ENCODE results near the gene CRYZL1.
A peak's percentile ranks its signal among the peaks of the same experiment; 100 is the strongest.

CRYZL1 gene

DNA sequence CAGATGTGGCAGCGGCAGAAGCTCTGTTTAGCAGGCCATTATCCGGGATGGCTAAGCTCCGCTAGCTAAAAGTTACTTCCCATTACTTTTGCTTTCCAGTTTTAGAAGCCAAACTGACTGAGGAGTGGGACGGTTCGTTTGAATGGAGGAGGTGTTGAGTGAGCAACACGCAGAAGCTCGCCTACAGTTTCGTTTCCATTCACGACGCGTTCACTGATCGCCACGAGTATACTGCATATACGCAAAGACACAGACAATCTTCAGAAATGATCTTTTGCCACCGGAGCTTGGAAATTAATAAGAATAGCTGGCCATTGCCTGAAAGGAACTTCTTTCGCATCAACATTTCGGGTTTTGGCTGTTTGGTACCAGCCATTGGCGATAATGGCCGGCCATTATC is 84.1 kb downstream of the CRYZL1 start:
- no peak for DNase-seq

DNA sequence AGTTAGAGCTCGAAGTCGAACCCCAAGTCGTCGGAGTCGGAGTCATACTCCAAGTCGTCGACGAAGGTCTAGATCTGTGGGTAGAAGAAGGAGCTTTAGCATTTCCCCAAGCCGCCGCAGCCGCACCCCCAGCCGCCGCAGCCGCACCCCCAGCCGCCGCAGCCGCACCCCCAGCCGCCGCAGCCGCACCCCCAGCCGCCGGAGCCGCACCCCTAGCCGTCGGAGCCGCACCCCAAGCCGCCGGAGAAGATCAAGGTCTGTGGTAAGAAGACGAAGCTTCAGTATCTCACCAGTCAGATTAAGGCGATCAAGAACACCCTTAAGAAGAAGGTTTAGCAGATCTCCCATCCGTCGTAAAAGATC is 86.6 kb downstream of the CRYZL1 start:
- DNase-seq = no peak

DNA sequence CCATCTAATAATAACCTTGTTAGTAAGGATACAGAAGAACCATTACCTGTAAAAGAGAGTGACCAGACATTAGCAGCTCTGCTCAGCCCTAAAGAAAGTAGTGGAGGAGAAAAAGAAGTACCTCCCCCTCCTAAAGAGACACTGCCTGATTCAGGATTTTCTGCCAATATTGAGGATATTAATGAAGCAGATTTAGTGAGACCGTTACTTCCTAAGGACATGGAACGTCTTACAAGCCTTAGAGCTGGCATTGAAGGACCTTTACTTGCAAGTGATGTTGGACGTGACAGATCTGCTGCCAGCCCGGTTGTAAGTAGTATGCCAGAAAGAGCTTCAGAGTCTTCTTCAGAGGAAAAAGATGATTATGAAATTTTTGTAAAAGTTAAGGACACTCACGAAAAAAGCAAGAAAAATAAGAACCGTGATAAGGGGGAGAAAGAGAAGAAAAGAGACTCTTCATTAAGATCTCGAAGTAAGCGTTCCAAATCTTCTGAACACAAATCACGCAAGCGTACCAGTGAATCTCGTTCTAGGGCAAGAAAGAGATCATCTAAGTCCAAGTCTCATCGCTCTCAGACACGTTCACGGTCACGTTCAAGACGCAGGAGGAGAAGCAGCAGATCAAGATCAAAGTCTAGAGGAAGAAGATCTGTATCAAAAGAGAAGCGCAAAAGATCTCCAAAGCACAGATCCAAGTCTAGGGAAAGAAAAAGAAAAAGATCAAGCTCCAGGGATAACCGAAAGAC is 87.1 kb downstream of the CRYZL1 start:
- no peak for DNase-seq

DNA sequence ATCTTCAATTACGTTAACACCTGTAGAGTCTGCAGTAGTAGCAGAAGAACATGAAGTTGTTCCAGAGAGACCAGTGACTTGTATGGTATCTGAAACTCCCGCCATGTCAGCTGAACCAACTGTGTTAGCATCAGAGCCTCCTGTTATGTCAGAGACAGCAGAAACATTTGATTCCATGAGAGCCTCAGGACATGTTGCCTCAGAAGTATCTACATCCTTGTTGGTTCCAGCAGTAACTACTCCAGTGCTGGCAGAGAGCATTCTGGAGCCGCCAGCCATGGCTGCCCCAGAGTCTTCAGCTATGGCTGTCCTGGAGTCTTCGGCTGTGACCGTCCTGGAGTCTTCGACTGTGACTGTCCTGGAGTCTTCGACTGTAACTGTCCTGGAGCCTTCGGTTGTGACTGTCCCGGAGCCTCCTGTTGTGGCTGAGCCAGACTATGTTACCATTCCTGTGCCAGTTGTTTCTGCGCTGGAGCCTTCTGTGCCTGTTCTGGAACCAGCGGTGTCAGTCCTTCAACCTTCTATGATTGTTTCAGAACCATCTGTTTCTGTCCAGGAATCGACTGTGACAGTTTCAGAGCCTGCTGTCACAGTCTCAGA is 88.4 kb downstream of the CRYZL1 start:
- DNase-seq = no peak

DNA sequence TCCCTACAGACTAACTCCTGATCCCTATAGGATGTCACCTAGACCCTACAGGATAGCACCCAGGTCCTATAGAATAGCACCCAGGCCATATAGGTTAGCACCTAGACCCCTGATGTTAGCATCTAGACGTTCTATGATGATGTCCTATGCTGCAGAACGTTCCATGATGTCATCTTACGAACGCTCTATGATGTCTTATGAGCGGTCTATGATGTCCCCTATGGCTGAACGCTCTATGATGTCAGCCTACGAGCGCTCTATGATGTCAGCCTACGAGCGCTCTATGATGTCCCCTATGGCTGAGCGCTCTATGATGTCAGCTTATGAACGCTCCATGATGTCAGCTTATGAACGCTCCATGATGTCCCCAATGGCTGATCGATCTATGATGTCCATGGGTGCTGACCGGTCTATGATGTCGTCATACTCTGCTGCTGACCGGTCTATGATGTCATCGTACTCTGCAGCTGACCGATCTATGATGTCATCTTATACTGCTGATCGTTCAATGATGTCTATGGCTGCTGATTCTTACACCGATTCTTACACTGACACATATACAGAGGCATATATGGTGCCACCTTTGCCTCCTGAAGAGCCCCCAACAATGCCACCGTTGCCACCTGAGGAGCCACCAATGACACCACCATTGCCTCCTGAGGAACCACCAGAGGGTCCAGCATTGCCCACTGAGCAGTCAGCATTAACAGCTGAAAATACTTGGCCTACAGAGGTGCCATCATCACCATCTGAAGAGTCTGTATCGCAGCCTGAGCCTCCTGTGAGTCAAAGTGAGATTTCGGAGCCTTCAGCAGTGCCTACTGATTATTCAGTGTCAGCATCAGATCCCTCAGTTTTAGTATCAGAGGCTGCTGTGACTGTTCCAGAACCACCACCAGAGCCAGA is 89.2 kb downstream of the CRYZL1 start:
- no peak for DNase-seq

DNA sequence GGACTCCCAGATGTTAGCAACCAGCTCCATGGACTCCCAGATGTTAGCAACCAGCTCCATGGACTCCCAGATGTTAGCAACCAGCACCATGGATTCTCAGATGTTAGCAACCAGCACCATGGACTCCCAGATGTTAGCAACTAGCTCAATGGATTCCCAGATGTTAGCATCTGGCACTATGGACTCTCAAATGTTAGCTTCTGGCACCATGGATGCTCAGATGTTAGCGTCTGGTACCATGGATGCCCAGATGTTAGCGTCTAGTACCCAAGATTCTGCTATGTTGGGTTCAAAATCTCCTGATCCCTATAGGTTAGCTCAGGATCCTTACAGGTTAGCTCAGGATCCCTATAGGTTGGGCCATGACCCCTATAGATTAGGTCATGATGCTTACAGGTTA is 89.9 kb downstream of the CRYZL1 start:
- no peak for DNase-seq

DNA sequence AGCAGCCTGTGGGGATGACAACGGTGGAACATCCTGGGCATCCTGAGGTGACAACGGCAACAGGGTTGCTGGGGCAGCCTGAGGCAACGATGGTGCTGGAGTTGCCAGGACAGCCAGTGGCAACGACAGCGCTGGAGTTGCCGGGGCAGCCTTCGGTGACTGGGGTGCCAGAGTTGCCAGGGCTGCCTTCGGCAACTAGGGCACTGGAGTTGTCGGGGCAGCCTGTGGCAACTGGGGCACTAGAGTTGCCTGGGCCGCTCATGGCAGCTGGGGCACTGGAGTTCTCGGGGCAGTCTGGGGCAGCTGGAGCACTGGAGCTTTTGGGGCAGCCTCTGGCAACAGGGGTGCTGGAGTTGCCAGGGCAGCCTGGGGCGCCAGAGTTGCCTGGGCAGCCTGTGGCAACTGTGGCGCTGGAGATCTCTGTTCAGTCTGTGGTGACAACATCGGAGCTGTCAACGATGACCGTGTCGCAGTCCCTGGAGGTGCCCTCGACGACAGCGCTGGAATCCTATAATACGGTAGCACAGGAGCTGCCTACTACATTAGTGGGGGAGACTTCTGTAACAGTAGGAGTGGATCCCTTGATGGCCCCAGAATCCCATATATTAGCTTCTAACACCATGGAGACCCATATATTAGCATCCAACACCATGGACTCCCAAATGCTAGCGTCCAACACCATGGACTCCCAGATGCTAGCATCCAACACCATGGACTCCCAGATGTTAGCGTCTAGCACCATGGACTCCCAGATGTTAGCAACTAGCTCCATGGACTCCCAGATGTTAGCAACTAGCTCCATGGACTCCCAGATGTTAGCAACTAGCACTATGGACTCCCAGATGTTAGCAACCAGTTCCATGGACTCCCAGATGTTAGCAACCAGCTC is 90.5 kb downstream of the CRYZL1 start:
- no peak for DNase-seq

DNA sequence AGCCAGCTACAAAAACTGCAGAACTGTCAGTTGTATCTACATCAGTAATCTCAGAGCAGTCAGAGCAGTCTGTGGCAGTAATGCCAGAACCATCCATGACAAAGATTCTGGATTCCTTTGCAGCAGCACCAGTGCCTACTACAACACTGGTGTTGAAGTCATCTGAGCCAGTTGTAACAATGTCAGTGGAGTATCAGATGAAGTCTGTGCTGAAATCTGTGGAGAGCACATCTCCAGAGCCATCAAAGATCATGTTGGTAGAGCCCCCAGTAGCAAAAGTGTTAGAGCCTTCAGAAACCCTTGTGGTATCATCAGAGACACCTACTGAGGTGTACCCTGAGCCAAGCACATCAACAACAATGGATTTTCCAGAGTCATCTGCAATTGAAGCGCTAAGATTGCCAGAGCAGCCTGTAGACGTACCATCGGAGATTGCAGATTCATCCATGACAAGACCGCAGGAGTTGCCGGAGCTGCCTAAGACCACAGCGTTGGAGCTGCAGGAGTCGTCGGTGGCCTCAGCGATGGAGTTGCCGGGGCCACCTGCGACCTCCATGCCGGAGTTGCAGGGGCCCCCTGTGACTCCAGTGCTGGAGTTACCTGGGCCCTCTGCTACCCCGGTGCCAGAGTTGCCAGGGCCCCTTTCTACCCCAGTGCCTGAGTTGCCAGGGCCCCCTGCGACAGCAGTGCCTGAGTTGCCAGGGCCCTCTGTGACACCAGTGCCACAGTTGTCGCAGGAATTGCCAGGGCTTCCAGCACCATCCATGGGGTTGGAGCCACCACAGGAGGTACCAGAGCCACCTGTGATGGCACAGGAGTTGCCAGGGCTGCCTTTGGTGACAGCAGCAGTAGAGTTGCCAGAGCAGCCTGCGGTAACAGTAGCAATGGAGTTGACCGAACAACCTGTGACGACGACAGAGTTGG is 91.4 kb downstream of the CRYZL1 start:
- DNase-seq = no peak

DNA sequence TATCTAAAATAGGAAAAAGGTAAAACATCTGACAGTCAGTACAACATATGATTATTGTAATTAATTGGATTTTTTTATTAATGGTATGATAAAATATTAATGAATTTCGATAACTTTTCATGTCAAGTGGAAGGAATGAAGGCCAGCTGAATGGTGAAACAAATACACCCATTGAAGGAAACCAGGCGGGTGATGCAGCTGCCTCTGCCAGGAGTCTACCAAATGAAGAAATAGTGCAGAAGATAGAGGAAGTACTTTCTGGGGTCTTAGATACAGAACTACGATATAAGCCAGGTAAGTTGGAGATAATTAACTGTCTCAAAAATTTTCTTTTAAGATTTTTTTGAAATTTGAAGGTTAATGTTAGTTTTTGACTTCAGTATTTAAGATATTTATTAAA is 95.5 kb downstream of the CRYZL1 start:
- no peak for DNase-seq

DNA sequence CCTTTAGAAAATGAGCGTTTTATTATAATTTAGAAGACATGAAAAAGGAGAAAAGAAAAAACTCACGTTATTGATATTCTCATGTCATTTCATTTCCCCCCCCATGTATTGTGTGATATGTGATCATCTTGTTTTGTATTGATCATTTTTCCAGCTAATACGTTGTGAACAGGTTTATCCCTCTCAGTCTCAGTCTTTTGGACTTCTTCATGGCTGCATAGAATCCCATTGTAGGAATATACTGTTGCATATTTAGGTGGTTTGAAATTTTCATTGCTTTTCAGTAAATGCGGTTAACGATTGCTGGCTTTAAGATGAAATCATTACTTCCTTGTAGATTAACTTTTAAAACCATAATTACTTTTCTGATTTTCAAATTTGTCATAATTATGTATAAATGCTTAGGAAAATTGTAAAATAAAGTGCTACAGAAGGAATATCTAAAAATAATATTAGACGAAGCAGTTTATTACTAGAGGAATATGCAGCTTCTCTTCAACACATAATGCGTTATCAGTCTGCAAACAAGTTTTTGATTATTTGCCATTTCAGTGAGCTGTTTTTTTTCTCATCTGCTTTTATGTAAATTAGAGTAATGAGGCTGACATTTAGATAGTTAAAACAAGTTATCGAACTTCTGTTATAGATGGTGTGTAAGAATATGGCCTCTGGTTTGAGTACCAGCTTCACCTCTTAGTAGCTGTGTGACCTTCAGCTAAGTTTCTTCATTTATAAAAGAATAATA is 96.9 kb downstream of the CRYZL1 start:
- no peak for DNase-seq

DNA sequence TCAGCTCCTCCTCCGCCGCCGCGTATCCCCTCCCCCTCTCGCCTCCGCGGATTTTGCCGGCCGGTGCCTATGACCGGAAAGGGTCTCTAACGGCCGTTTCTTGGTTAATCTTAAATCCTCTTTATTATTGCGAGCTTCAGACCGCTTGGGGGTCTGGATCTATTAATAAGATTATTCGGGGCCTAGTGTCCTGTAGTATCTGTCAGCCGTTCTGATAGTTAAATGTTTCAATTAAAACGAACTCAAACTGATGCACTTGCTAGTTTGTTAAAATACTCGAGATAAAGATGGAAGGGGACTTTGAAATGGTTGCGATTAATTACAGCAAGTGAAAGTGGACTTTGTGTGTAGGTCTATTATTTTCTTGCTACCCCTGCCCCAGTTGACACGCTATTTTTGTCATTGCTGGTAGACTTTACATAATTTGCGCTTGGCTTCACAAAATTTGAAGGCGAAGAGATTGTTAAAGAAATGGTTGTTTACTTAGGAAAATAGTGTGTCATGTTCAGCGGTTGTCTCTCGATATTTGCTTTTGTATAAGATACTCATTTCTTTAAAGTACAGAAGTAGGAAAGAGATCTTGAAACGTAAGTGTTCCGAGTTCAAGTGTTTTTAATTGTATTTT is 97.9 kb downstream of the CRYZL1 start:
- no peak for DNase-seq

DNA sequence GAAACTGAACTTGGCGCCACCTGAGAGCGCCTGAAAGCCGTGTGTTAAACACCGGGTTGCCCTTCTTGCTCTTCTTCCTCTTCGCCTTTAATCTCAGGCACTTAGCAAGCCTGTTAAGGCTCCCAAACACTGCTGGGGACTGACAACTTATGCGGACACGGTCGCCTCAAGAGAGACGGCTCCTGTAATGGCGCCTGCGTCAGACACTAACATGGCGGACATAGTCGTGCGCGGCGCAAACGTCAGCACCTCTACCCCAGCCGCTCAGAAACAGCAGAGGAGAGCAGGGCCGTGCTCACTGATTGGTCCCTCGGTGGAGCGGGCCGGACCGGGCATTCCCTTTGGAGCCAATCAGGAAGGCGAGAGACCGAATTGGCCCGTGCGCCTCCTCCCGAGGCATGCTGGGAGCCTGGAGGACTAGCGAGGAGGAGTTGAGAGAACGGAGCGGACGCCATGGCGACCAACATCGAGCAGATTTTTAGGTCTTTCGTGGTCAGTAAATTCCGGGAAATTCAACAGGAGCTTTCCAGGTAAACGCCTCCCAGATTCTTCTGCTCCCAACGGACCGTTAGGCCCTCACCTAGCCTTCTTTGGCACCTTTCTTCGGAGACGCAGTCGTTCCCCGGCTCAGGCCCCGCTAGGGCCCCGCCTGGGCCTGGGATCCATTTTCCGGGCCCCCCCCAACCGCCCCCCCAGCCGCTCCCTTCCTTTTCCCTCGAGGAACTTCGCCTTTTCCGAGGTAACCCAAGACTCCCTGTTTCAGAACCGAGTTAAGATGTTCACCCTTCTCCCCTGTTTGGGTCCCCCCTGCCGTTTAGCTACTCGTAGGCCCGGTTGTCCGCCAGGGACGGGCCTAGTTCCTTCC is 98.7 kb downstream of the CRYZL1 start, which contains the start of gene SON:
TSS of gene SON (plus strand) at position 399 of the 865 bp plus-strand sequence. CDS start at position 454, 55 bp downstream.
- peak; percentile 97 for DNase-seq

DNA sequence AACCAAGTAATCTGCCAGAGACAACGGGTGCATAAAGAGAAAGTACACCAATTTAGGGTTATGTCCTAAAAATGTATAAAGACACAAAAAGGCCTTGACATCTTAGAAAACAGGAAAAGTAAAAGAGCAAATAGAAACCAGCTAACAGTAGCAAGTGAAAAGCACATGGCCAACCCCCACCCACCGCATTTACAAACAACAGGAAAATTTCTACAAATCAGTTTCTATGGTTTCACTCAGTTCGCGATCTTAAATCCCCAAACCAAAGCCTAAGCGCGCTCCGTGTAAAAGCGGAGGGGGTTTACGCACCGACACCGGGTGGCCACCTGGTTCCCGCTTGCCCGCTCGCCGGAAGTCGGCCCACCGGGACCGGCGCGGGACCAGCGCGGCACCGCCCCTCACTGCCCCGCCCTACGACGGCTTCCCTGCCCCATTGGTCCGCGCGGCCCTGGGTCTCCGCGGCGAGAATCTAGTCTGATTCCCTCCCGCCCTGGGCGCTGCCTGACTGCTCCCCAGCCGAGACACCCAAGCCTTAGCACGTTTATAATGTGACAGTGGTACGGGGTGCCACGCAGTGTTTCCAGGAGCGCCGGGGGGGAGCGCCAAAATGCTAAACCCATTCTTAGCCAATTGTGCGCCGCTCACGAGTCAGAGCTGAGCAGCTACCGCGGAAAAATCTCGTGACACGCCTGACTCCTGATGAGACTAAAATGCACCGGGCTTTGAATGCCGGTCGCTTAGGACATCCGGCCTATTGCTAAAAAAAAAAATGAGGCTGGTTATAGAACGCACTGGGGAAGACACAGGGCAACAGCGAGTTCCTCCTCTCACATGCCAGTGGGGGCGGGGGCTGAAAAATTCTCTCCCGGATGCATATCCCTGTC is 99.5 kb downstream of the CRYZL1 start, which contains the start of gene GART:
TSS of gene GART (minus strand) at position 362 of the 884 bp plus-strand sequence. CDS start 2,802 bp downstream, outside the sequence.
- DNase-seq = peak; percentile 80

DNA sequence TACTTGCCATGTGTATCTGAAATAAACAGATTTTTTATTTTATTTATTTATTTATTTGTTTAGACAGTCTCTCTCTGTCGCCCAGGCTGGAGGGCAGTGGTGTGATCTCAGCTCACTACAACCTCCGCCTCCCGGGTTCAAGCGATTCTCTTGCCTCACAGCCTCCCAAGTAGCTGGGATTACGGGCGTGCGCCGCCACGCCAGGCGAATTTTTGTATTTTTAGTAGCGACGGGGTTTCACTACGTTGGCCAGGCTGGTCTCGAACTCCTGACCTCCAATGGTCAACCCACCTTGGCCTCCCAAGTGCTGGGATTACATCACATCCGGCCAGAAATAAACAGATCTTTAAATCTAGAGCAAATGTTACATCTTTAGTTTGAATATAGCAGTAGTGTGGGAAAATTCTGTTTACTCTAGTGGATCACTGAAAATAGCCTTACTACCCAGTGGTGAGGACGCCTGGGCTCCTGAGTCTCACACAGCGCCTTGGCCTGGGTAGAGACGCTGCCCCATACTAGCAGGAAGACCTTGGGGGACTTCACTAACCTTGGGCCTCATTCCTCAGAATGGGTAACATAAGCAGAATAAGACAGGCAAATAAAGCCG is 100.3 kb downstream of the CRYZL1 start:
- no peak for DNase-seq

DNA sequence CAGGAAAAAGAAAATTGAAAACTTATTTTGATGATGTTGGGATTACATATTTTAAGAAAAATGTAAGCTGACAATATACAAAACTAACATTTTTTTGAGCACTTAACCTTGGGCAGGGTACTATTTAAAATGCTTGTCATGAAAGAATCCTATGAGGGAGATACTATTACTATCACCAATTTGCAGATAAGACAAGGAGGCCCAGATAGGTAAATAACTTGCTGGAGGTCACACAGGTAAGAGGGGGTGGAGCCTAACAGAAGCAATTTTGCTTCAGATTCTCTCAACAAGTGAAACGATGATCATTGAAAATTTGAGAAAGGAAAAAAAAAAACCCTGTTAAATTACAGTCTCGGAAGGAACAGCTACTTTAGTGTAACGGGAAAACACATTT is 100.8 kb downstream of the CRYZL1 start:
- no peak for DNase-seq

DNA sequence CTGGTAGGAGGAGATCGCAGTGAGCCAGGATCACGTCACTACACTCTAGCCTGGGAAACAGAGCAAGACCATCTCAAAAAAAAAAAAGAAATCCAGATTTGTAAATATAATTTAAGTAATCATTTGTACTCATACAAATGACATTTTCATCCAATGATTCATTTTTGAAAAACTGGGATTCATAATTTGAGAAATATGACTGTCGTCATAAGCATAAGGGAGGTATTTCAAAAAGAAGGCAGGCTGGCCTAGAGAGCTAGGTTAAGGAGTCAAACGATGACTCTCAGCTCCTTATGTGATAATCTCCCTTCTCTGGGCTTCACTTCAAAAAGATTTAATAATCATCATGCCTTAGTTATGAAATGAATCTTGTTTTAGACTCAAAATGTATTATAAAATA is 101.9 kb downstream of the CRYZL1 start:
- no peak for DNase-seq

Measured in DMS 273 treated with DMSO at 0.1 percent for 48 hours (cell line).